Iris pigment epithelial cell (primary cell): ENCODE measurements around the gene FOXJ1.

Experiments
- DNase-seq: peaks from one replicate; pipeline ENCODE4 v3.0.0-alpha.2; 2011; ENCODE audit warnings: low read depth

Gene FOXJ1

DNA sequence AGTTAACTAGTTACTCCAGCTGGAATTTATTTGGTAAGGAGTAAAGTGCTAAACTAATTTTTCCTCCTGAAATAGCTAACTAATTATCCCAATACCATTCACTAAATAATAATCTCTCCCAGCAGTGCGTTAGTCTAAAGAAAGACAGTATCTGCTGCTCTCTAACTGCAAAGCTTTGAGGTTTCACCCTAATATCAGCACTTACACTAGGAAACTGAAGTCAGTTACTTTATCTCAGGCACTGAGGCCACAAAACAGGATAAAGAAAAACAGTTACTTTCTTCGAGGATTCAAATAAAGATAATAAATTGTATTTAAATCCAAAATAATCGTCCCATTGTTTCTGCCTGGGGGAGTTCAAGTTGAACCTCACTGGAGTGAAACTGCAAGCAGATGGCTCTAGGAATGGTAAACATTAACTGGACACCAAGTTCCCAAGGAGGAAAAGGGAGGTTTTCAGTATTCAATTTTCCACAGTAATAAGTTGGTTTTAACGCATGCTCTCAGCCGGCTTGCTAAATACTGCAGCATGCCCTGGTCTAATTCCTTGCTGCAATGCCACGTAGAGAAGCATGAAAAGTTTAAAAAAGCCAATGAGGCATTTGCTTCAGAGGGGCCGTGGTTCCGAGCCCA lies 20.0 kb upstream of the FOXJ1 start:
- no peak for DNase-seq

DNA sequence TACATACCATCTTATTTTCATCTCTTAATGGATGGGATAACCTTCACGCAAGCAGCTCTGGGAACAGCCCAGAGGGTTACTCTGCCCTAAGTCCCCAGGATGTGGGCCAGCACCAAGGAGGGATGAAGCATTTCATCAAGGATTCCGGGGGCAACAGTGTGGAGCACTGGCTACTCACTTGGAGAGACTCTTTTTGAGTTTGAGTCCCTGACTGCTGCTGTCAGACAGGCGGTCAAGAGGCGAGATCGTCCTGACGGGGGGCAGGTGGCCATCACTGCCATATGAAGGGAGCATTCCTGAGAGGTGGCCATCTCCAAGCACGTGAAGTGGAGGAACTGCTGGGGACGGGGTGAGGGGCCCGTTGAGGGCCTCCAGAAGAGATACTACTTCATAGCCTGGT lies 18.1 kb upstream of the FOXJ1 start:
- no peak for DNase-seq

DNA sequence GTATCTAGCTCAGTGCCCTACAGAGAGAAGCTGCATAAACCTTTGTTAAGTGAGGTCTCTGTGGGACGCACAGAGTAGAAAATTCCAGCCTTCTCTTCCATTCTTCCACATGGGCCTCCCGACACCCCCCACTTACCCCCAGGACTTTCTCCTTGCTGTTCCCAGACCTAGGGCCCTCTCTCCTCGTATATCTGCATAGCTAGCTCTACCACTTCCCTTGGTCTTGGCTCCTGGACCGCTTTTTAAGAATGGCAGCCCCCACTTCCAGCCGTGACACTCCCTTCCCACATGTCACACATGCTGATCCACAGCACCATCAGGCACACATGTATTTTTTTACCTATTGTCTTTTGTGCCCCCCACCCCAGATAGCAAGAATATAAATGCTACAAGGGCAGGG lies 16.7 kb upstream of the FOXJ1 start:
- no peak for DNase-seq

DNA sequence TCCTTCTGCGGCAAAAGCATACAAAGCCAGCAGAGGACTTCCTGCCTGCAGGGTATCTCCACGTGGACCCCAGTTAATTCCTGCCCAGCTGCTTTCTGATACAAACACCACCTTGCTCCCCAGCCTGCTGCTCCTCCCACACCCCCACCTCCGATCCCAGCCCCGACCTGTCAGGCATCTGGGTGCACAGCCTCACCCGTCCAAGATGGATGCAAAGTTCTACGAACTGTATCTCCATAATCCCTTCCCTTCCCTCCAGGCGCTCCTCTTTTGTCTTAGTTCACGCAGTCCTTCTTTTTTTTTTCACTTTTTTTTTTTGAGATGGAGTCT lies 15.6 kb upstream of the FOXJ1 start:
- DNase-seq, result no peak

- DNase-seq, result no peak
These were observed 15.1 kb upstream of the FOXJ1 start for GRCh38 chr17:76155988-76156661.

GRCh38 chr17:76154936-76155845 lies 14.1 kb upstream of the FOXJ1 start:
- DNase-seq, result no peak

- no peak for DNase-seq
These were observed 13.2 kb upstream of the FOXJ1 start for GRCh38 chr17:76154292-76154691.

DNA sequence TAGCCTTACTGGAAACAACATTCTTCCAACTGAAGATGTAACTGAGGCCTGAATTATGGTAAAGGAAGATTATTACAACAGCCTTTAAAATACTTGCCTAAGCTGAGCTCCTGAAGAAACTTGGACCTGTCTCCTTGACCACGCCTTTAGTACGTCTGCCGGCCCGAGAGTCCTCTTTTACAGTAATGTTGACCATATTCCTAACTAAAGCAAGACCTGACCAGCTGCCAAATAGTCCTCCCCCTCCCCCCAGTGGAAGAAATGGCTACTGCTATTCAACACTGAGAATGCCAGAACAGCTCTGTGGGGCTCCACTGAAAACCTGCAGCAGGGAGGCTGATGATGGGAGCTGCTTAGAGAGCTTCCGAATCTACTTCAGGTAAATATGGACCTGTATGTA lies 12.6 kb upstream of the FOXJ1 start:
- DNase-seq, result peak; percentile 50

GRCh38 chr17:76153202-76153601 lies 12.2 kb upstream of the FOXJ1 start:
- DNase-seq, result no peak

DNA sequence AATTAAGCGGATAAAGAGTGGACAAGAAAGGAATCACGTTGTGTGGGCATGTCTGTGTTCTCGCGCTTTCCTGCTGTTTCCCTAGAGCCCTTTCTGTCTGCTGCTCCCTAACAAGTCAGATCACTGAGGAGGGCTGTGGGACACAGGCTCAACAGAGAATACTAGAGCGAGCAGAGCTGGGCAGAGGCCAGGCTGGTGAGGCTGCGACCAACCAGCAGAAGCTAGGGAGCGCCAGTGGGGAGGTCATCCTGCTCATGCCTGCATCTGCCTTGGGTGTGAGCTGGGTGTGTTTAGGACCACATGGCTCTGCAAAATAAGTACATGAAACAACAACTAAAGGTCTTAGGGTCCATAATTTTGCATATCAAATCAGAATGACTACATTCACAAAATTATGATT lies 11.5 kb upstream of the FOXJ1 start:
- DNase-seq, result no peak

DNA sequence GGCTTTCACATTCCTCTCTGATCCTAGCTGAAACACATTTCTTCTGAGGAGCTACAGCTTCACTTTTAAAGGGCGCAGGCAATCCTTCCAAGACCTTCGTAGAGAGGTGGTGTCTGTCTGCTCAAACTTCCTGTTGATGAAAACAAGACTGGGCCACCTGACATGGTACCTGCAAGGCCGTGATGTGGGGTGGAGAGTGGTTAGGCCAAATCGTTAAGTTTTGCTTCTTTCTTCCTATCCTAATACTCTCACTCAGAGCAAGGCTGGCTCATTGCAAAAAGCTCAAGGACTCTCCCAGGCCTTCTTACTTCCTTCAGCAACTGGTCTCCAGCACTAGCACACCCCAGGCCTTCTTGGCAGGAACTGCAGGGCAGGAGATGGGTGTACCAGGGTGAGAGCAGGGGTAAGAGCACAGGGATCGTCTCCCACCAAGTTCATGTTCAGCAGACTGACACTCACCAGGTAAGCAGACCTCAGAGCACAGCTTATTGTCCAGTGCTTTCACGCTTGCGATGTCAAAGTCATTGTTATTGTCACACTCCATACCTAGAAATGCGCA lies 10.9 kb upstream of the FOXJ1 start:
- DNase-seq, result no peak

- DNase-seq, result no peak
These were observed 9.9 kb upstream of the FOXJ1 start for GRCh38 chr17:76150712-76151622.

- DNase-seq, result no peak
These were observed 8.2 kb upstream of the FOXJ1 start for GRCh38 chr17:76149214-76149613.

- DNase-seq, result no peak
These were observed 6.9 kb upstream of the FOXJ1 start for GRCh38 chr17:76148015-76148326.

DNA sequence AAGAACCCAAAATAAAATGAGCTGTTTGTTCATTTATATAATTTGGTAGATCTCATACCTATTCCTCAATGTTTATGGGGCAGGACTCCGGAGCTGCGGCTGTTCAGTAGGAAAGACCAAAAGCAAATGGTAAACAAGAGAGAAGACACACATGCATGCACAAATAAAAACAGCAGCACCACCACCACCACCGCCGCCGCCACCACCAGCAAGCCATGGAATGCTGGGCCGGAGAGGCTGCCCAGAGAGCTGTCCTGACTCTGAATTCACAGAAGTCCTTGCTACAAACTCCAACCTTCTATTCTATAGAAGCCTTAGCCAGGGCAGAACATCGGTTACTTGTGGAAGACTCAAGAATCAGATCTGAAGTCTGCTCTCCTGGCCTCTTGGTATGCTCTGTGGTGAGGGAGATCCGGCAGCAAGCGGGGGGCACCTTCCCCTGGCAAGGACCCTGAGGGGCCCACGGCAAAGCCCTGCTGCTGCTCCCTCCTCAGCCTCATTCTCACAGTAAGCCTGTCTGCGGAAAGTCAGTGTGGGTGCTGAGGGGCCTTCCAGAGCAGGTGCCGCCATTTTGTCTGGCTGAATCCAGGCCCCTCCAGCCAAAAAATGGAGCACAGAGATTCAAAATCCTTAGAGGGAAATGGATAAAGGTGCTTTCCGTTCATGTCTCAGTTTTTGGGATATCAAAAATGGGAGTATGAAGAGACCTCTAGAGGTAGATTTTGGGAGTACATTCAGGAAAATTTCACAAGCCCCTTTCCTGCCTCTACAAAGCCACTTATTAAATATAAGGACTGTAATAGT lies 6.4 kb upstream of the FOXJ1 start:
- peak; percentile 10 for DNase-seq

DNA sequence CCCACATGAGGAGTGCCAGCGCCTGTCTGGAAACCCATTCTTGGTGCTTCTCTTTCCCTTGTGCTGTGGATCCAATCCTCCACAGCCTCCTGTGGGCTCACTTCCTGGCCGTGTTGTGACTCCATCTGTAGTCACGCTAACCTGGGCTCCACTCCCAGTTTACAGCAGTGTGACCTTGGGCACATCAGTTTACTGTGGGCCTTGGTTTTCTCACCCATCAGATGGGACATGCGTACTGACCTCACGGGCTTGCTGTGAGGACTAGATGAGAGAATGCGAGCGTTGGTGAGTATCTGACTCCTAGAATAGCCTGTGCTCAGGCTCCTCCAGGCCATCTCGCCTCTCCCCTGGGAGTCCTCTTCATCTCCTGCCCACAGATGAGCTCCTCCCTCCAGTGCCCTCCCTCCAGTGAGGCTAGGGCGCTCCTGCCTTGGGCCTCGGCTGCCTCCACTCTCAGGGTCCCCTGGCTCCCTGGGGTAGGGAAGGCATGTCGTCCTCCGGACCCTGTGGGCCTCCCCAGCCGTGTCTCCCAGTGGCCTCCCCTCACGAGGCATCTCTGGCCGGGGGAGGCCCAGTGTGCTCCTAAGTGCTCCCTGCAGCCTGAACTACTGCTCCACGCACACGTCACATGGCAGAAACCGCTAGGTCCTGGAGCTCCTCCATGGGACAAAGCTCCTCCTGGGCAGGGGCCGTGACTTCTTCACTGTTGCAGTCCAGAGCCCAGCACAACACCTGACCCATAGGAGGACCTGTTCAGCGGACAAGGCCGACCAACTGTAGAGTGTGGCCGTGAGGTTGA lies 5.2 kb upstream of the FOXJ1 start:
- DNase-seq, result no peak

DNA sequence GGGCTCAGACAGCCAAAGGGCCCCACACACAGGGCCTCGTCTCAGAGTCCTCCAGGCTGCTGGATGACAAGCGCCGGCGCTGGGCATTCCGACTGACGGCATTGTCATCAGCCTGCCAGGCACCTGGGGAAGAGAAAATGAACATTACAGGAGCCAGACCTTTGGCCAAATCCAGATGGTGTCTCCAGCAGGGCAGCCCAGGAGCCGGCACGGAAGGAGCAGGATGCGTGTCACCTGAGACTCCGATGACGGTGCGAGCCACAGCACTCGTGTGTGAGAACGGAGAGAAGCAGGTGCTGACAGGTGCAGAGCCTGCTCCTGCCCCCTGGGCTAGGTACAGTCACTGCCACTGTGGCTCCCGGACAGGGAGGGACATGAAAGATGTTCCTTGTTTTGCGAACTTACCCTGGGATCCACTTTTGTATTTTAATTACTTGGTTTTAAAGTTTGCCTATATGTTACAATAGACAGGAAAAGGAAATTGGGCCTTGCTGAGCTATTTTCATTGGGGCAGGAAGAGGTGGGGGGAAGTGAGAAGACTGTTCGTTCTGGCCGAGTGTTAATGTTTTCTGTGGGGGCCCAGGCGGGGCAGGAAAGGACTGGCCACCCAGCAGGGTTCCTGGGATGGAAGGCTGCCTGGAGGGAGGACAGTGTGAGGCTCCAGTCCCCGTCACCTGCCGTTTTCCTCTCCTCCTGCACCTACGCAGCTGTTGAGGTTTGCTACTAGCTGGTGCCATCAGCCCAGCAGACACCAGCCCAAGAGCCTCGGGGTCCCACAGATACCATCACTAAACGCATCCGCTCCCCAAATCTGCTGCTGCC lies 4.4 kb upstream of the FOXJ1 start:
- no peak for DNase-seq

- no peak for DNase-seq
These were observed 1.6 kb upstream of the FOXJ1 start for GRCh38 chr17:76142585-76143041.

DNA sequence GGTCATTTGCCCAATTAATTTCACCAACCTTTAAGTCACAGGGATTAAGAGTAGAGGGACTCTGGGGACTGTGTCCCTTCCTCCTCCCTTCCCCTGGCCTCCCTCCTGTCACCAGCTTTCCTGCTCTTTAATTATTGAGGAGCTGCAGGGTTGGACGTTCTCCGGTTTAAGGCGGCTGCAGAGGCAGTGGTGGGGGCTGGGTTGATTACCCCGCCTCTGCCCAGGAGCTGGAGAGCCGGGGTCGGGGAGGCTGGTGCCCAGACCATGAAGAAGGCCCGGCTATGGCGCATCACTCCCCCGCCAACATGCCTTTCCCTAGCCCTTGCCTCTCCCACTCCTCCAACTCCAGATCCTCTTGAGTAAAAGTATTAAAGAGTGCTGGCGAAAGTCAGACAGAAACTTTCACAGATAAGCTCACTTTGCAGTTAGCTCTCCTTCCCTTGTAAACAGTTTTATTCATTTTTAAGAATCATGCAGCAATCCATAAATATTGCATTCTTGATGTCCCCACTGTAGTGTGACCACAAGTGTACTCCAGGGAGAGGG lies 1.1 kb upstream of the FOXJ1 start:
- DNase-seq, result no peak
